ACC112 (cell line): Measurements from ENCODE around the gene TBC1D22A.

Experiments used
- H2AFZ ChIP-seq: fragments of 200-600 bp; sonication (generic); one replicate; pipeline ENCODE4 v1.6.0; 2017; ENCODE audit warnings: antibody characterized with exemption, low read length; ENCODE audit not compliant: unreplicated experiment
- H3K27ac ChIP-seq: fragments of 200-600 bp; sonication (generic); 2 replicates; pipeline ENCODE4 v1.5.1; 2014; ENCODE audit warnings: low read depth, mild to moderate bottlenecking, antibody characterized with exemption, low read length, moderate library complexity
- H3K27me3 ChIP-seq: fragments of 200-600 bp; sonication (generic); 2 replicates; pipeline ENCODE4 v1.6.1; 2014; ENCODE audit warnings: mild to moderate bottlenecking, antibody characterized with exemption, low read length, moderate library complexity, mixed read lengths; ENCODE audit not compliant: insufficient read depth
- H3K36me3 ChIP-seq: fragments of 200-600 bp; sonication (generic); 2 replicates; pipeline ENCODE4 v1.6.1; 2016; ENCODE audit warnings: mild to moderate bottlenecking, antibody characterized with exemption, low read length, moderate library complexity, mixed read lengths; ENCODE audit not compliant: insufficient read depth
- H3K4me1 ChIP-seq: fragments of 200-600 bp; sonication (generic); one replicate; pipeline ENCODE4 v1.6.1; 2016; ENCODE audit warnings: low read length, mixed read lengths; ENCODE audit not compliant: insufficient read depth, unreplicated experiment, control insufficient read depth
- H3K4me3 ChIP-seq: fragments of 200-600 bp; sonication (generic); 2 replicates; pipeline ENCODE4 v1.5.1; 2014; ENCODE audit warnings: mild to moderate bottlenecking, low read depth, low read length
- H3K79me2 ChIP-seq: fragments of 200-600 bp; sonication (generic); one replicate; pipeline ENCODE4 v1.6.0; 2016; ENCODE audit warnings: low read length; ENCODE audit not compliant: control insufficient read depth, unreplicated experiment, insufficient read depth

Gene TBC1D22A

DNA sequence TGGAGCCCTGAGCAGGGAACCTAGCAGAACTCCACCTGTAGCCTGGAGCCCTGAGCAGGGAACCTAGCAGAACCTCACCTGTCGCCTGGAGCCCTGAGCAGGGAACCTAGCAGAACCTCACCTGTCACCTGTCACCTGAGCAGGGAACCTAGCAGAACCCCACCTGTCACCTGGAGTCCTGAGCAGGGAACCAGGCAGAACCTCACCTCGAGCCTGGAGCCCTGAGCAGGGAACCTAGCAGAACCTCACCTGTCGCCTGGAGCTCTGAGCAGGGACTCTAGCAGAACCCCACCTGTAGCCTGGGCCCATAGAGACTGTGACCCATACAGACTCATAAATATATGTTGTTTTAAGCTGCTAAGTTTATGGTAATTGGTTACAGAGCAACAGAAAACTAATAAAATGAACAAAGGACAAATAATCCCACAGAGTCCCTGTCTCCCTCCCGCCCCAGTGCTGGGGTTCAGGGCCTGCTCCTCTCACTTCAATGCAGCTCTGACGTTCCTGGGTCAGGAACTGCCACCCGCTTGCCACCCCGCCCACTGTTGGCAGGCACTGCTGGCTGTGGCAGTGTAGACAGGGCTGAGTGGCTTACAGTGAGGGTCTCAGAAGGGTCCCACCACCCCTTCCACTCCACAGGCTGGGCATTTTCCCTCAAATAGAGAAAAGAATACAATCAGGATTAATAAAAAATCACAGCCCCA lies 259.1 kb downstream of the TBC1D22A start:
- Histone ChIP-seq H3K4me1 (no peaks in the 10 kb centered on the region), H3K36me3 (no peaks in the 10 kb centered on the region), H3K79me2 (no peaks in the 10 kb centered on the region), H3K4me3 (no peak overlapping the region), H3K27me3 (no peaks in the 10 kb centered on the region), H3K27ac (no peak overlapping the region), H2AFZ (no peak overlapping the region)

GRCh38 chr22:47022075-47022473 lies 259.6 kb downstream of the TBC1D22A start:
- no peaks in the 10 kb centered on the region for H3K36me3 ChIP-seq
- no peak overlapping the region for H2AFZ ChIP-seq
- H3K4me1 ChIP-seq: no peaks in the 10 kb centered on the region
- H3K27me3 ChIP-seq: no peaks in the 10 kb centered on the region
- H3K79me2 ChIP-seq: no peaks in the 10 kb centered on the region
- no peak overlapping the region for H3K27ac ChIP-seq
- no peak overlapping the region for H3K4me3 ChIP-seq

DNA sequence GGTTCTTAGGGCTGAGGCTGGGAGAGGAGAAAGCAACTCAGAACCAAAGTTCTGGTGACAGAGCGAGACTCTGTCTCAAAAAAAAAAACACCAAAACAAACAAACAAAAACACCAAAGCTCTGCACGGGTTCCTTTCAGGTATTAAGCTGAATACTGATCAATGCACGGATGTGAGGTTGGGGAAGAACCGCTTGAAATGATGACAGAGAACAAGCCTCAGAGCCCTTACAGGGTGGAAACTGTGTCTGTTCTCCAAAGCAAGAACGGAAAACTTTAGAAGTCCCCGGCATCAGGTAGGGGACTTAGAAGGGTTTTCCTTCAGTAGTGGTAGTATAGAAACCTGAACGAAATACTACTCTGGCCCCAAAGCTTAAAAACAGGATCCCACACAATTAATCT lies 260.0 kb downstream of the TBC1D22A start:
- no peaks in the 10 kb centered on the region for H3K27me3 ChIP-seq
- no peaks in the 10 kb centered on the region for H3K79me2 ChIP-seq
- H3K36me3 ChIP-seq: no peaks in the 10 kb centered on the region

GRCh38 chr22:47023871-47024270 lies 261.4 kb downstream of the TBC1D22A start:
- Histone ChIP-seq H3K36me3 (no peaks in the 10 kb centered on the region), H3K4me3 (no peak overlapping the region), H3K27me3 (no peaks in the 10 kb centered on the region), H3K79me2 (no peaks in the 10 kb centered on the region), H2AFZ (no peak overlapping the region), H3K27ac (no peak overlapping the region), H3K4me1 (no peaks in the 10 kb centered on the region)

More for the DNA sequence above, 260.0 kb downstream of the TBC1D22A start:
- Histone ChIP-seq H3K4me1 (no peaks in the 10 kb centered on the region), H3K4me3 (no peak overlapping the region), H3K27ac (no peak overlapping the region), H2AFZ (no peak overlapping the region)

DNA sequence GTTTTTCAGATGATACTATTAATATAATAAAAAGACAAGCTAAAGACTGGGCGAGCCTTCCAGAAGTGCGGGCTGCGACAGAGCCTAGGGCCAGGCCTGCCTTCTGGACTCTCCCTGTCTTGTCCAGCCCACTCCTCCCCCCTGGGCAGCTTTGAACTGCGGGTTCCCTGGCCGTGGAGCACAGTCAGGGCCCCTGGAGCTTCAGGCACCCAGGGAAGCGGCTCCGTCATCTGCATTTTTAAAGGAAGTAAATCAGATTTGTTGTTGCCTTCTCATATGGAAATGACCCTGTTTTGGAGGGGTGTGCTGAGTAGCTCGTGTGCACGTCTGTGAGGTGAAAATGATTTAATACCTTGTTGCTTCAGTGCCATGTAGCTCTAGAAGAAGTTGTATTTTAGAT lies 265.3 kb downstream of the TBC1D22A start:
- Histone ChIP-seq H3K4me3 (no peak overlapping the region), H3K79me2 (no peaks in the 10 kb centered on the region), H3K27ac (no peak overlapping the region), H3K4me1 (no peaks in the 10 kb centered on the region), H2AFZ (no peak overlapping the region), H3K27me3 (no peaks in the 10 kb centered on the region), H3K36me3 (no peaks in the 10 kb centered on the region)

DNA sequence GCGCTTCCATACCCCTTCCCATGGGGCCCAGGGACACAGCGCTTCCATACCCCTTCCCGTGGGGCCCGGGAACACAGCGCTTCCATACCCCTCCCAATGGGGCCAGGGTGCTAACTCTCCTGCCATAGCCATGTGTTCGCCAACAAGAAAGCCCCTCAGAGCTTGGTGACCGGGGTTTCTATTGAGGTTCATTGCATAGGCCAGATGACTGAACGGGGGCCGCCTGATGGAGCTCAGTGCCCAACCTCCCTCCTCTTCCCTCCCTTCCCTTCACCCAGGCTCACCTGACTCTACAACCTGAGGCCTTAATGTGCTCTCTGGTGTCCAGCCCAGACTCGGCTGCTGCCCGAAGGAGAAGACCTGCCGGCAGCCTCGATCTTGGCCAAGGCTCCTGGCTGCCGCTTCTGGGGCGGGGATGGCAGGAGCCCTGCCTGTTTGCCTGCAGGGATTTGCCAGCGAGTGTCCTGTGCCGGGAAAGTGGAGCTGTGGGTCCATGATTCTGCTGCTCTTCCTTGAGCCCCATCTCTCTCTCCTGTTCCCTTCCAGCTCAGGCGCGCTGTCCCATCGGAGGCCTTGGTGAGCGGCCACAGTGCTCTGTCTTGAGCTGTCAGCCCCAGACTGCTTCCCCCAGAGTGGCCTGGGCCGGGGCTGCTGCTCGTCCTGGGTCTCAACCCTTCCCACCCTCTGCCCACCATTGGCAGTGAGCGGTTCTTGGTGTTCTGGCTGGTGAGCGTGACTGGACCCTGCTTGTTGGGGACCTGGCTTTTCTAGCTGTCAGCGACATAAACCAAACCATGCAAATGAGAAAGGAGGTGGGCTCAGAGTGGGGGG lies 267.0 kb downstream of the TBC1D22A start:
- Histone ChIP-seq H3K36me3 (no peaks in the 10 kb centered on the region), H3K27ac (no peak overlapping the region), H3K4me3 (no peak overlapping the region), H3K4me1 (no peaks in the 10 kb centered on the region), H3K79me2 (no peaks in the 10 kb centered on the region), H3K27me3 (no peaks in the 10 kb centered on the region), H2AFZ (no peak overlapping the region)

- Histone ChIP-seq H3K27ac (no peak overlapping the region), H2AFZ (no peak overlapping the region), H3K36me3 (no peaks in the 10 kb centered on the region)
These were observed 267.8 kb downstream of the TBC1D22A start for GRCh38 chr22:47030143-47030661.

GRCh38 chr22:47030881-47031627 lies 268.6 kb downstream of the TBC1D22A start:
- H3K27ac ChIP-seq: no peak overlapping the region

More at GRCh38 chr22:47030143-47030661, 267.8 kb downstream of the TBC1D22A start:
- Histone ChIP-seq H3K79me2 (no peaks in the 10 kb centered on the region), H3K4me1 (no peaks in the 10 kb centered on the region), H3K27me3 (no peaks in the 10 kb centered on the region), H3K4me3 (no peak overlapping the region)

DNA sequence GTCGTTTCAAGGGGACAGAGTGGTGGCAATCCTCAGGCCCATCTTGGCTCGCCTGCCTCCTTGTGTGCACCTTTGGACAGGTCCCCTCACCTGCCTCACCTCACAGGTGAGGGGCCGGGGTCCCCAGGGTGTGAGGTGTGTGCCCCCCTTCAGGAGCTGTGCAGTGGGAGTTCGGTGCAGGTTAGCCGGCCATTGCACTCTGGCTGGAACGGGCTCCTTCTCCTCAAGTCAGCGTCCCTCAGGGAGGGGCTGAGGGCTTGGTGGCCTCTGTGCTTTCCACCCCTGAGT lies 269.1 kb downstream of the TBC1D22A start:
- Histone ChIP-seq H3K27ac (no peak overlapping the region), H2AFZ (no peak overlapping the region), H3K36me3 (no peaks in the 10 kb centered on the region), H3K27me3 (no peaks in the 10 kb centered on the region), H3K4me1 (no peaks in the 10 kb centered on the region), H3K4me3 (no peak overlapping the region), H3K79me2 (no peaks in the 10 kb centered on the region)

More at GRCh38 chr22:47030881-47031627, 268.6 kb downstream of the TBC1D22A start:
- Histone ChIP-seq H3K36me3 (no peaks in the 10 kb centered on the region), H3K79me2 (no peaks in the 10 kb centered on the region), H2AFZ (no peak overlapping the region), H3K4me3 (no peak overlapping the region), H3K4me1 (no peaks in the 10 kb centered on the region), H3K27me3 (no peaks in the 10 kb centered on the region)

DNA sequence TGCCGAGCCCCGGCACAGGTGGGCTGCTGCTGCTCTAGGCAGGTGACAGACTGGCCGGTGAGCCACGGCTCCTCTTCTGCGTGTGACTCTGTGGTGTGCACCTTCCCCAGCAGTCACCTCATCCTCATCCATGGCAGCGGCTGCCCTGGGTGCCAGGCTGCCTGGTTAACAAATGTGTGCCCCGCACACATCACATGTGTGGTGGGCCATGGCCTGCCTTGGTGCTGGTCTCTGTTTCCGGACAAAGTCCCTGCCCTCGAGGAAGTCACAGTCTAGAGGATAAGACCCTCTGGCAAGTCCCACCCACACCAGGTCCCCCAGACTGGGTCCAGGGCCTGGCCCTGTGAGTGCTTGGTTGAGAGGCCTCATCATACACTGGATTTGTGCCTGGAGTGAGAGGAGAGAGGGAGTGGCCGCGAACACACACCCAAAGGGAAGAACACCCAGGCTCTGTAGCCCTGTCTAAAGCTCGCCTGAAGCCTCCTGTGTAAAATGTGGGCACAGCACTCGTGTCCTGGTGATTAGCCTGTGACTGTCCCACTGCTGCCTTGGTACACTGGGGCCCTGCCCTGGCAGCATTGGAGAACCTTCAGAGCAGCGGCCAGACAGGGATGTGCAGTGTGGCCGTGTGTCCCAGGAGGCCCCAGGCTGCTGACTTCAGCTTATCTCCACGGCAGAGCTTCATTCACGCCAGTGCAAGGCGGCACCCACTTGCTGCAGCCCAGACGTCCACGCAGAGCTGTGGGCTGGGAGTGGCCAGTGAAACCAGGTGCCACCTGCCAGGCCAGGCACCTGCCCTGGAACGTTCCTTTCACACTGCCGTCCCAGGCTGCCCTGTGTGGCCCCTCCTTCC lies 269.9 kb downstream of the TBC1D22A start:
- H3K27ac ChIP-seq: no peak overlapping the region
- H3K36me3 ChIP-seq: no peaks in the 10 kb centered on the region
- no peaks in the 10 kb centered on the region for H3K4me1 ChIP-seq
- H3K4me3 ChIP-seq: no peak overlapping the region
- no peak overlapping the region for H2AFZ ChIP-seq
- no peaks in the 10 kb centered on the region for H3K27me3 ChIP-seq
- H3K79me2 ChIP-seq: no peaks in the 10 kb centered on the region
